Common myeloid progenitor, CD34-positive (primary cell): ENCODE measurements around the gene TMOD2.
A peak's percentile ranks its signal among the peaks of the same experiment; 100 is the strongest.

Experiments used
- CTCF ChIA-PET: fragments of 350-600 bp; sonication (Branson Sonifier 250); formaldehyde crosslinking; loops from one replicate; lab custom pipeline; 2021; ENCODE audit warnings: antibody characterized with exemption; lab: Charles Lee
- POLR2A ChIA-PET: fragments of 350-600 bp; sonication (Branson Sonifier 250); formaldehyde crosslinking; loops from one replicate; lab custom pipeline; 2021; ENCODE audit warnings: antibody characterized with exemption; lab: Charles Lee
- DNase-seq, 3 donors: peaks; one replicate each; pipeline versions ENCODE4 v3.0.0 to v3.0.0-alpha.2; 2013
- H3K27ac ChIP-seq, 2 experiments: 1 replicate in 1 of 2; 2 replicates in 1 of 2; pipeline ENCODE4 v1.7.0; 2013; ENCODE audit warnings: inconsistent platforms in 2 of 2, low read length in 2 of 2, mild to moderate bottlenecking in 2 of 2, low read depth in 1 of 2, moderate library complexity in 1 of 2; ENCODE audit not compliant: severe bottlenecking in 2 of 2, insufficient read depth in 1 of 2, poor library complexity in 1 of 2
- H3K27me3 ChIP-seq, 5 experiments: replicated peaks in 2 of 5; 1 replicate in 3 of 5; 2 replicates in 2 of 5; pipeline versions ENCODE4 v1.6.1 to v1.7.0; 2013; ENCODE audit warnings: low read length in 4 of 5, mild to moderate bottlenecking in 2 of 5, moderate library complexity in 2 of 5, inconsistent platforms in 1 of 5; ENCODE audit not compliant: insufficient read depth in 5 of 5, control insufficient read depth in 4 of 5
- H3K36me3 ChIP-seq, 4 experiments: 1 replicate in 2 of 4; 2 replicates in 2 of 4; pipeline versions ENCODE4 v1.6.1 to v1.7.0; 2013; ENCODE audit warnings: low read length in 3 of 4, control low read depth in 1 of 4, mild to moderate bottlenecking in 1 of 4; ENCODE audit not compliant: control insufficient read depth in 4 of 4, insufficient read depth in 4 of 4
- H3K4me1 ChIP-seq, 4 experiments: 1 replicate in 3 of 4; 2 replicates in 1 of 4; pipeline versions ENCODE4 v1.6.1 to v1.7.1; 2013; ENCODE audit warnings: low read length in 3 of 4, mild to moderate bottlenecking in 3 of 4, control low read depth in 1 of 4, inconsistent platforms in 1 of 4, moderate library complexity in 1 of 4; ENCODE audit not compliant: control insufficient read depth in 4 of 4, insufficient read depth in 4 of 4; ENCODE audit errors: control extremely low read depth in 1 of 4
- H3K4me3 ChIP-seq, 7 experiments: 1 replicate in 4 of 7; 2 replicates in 3 of 7; pipeline versions ENCODE4 v1.5.1 to v1.7.0; 2013; ENCODE audit warnings: mild to moderate bottlenecking in 7 of 7, low read length in 6 of 7, moderate library complexity in 6 of 7, inconsistent platforms in 2 of 7, low read depth in 2 of 7, control low read depth in 1 of 7; ENCODE audit not compliant: insufficient read depth in 4 of 7, control insufficient read depth in 1 of 7; ENCODE audit errors: extremely low read depth in 1 of 7
- H3K9me3 ChIP-seq, 5 experiments: 1 replicate in 4 of 5; 2 replicates in 1 of 5; pipeline versions ENCODE4 v1.6.1 to v1.7.1; 2013; ENCODE audit warnings: low read length in 4 of 5, mild to moderate bottlenecking in 2 of 5, inconsistent platforms in 1 of 5, low read depth in 1 of 5, moderate library complexity in 1 of 5; ENCODE audit not compliant: control insufficient read depth in 4 of 5, insufficient read depth in 2 of 5; ENCODE audit errors: control extremely low read depth in 1 of 5
- WGBS: methylation state at CpG from one replicate; pipeline ENCODE4 v1.1.5; 2013; ENCODE audit not compliant: insufficient coverage; 5-methylcytosine and 5-hydroxymethylcytosine counted together

The TMOD2 gene

DNA sequence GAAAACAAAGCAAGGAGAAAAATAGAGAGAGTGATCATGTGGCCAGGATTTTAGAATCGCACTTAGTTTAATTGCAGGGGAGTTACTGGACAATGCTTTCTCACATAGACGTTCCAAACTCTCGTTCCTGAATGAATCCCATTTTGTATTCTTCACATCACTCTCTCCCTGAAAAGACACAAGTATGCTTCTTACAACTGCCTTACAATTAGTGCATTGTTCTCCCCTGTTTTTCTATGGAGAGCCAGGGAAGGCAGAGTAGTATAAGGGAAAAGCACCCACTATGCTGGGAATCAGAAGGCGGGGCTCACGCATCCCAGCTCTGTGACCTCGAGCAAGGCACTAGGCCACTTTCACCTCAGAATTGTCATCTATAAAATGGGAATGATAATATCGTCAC lies 14.4 kb downstream of the TMOD2 start:
- Histone ChIP-seq H3K4me3 (no peak overlapping the region), H3K27ac (no peak overlapping the region), H3K27me3 (no peaks in the 10 kb centered on the region), H3K9me3 (no peaks in the 10 kb centered on the region), H3K4me1 (peaks cover 0 to 7% (median 7%) of the 10 kb centered on the region in 4 experiments), H3K36me3 (peaks cover 4 to 21% (median 13%) of the 10 kb centered on the region in 4 experiments)
- POLR2A ChIA-PET = no interaction called here
- WGBS = 100% methylated on average over 6 of the region's 7 CpGs
- CTCF ChIA-PET = interaction anchor here (1.1 to 3.5 kb wide), 3 partner anchors 11 to 116 kb away, joined by 3 to 17 read pairs (median 5); no protein-coding TSS in a partner anchor
- DNase-seq = no peak

DNA sequence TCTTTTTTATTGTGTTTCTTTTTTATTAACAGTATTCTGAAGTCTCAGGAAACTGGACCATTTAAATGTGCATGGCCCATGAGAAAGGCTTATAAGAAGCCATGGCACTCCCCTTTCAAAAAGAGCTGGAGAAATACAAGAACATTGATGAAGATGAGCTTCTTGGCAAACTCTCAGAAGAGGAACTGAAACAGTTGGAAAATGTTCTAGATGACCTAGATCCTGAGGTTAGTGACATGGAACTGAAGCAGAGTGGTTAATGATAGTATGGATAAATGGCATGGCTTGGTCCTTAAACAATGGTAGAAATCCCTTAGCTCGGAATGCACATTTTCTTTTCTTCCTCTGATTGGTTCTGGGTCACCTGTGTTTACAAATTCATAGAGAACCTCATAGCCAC lies 14.9 kb downstream of the TMOD2 start:
- no CpG with 5 or more reads among the region's 1 CpG for WGBS
- ChIA-PET POLR2A (no interaction called here), CTCF (interaction anchor here (1.1 to 3.5 kb wide), 4 partner anchors 9 to 117 kb away, joined by 3 to 17 read pairs (median 5); no protein-coding TSS in a partner anchor)
- Histone ChIP-seq H3K27me3 (no peaks in the 10 kb centered on the region), H3K36me3 (peaks cover 4 to 21% (median 13%) of the 10 kb centered on the region in 4 experiments), H3K27ac (no peak overlapping the region), H3K4me1 (peaks cover 0 to 7% (median 7%) of the 10 kb centered on the region in 4 experiments), H3K9me3 (no peaks in the 10 kb centered on the region), H3K4me3 (no peak overlapping the region)
- no peak for DNase-seq

DNA sequence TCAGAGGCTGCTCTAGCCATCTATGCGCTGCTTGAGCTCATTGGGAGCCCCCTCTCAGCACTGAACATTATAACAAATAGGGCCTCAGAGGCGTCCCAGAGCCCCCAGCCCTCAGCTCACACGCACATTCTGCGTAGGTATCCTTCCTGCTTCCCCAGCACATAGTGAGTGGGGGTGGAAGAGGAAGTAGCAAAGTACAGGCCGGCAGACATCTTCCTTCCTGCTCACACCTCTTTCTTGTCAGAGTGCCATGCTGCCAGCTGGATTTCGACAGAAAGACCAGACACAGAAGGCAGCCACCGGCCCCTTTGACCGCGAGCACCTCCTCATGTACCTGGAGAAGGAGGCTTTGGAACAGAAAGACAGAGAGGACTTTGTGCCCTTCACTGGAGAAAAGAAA lies 16.6 kb downstream of the TMOD2 start:
- H3K9me3 ChIP-seq = no peaks in the 10 kb centered on the region
- peaks cover 0 to 7% (median 7%) of the 10 kb centered on the region in 4 experiments for H3K4me1 ChIP-seq
- POLR2A ChIA-PET = no interaction called here
- 100% methylated on average over 1 of the region's 9 CpGs for WGBS
- CTCF ChIA-PET = interaction anchor here (1.2 to 1.6 kb wide), 3 partner anchors 9 to 118 kb away, joined by 6 to 8 read pairs (median 7); no protein-coding TSS in a partner anchor
- peak in 1 of 3 donors; percentile 44 for DNase-seq
- H3K27me3 ChIP-seq = no peaks in the 10 kb centered on the region
- H3K4me3 ChIP-seq = no peak overlapping the region
- H3K27ac ChIP-seq = no peak overlapping the region
- peaks cover 4 to 26% (median 14%) of the 10 kb centered on the region in 4 experiments for H3K36me3 ChIP-seq

DNA sequence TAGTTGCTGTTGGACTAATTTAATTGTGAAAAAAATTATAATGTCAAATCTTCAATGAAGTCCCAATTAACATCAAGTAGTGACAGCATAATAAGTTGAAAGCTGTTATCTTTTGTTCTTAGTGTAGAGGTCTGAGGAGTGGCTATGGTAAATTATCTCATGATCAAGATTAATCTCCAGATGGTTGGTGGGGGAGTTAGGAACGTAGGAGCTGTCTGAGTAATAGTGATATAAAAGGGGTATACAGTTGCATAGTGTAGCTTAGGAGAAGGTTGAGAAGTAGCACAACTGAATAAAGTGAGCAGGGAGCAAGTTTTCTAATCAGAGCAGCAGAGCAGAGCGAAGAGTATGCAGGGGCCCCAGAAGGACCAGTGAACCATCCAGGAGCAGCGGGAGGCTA lies 19.5 kb downstream of the TMOD2 start:
- no peak overlapping the region for H3K27ac ChIP-seq
- CTCF ChIA-PET = interaction anchor here (8.5 kb wide), 1 partner anchor 121 kb away, joined by 134 read pairs; no protein-coding TSS in a partner anchor

GRCh38 chr15:51771773-51772172 lies 20.4 kb downstream of the TMOD2 start:
- Histone ChIP-seq H3K36me3 (peaks cover 7 to 43% (median 19%) of the 10 kb centered on the region in 4 experiments), H3K4me3 (no peak overlapping the region), H3K9me3 (no peaks in the 10 kb centered on the region), H3K27me3 (no peaks in the 10 kb centered on the region), H3K27ac (no peak overlapping the region), H3K4me1 (peaks cover 0 to 7% (median 7%) of the 10 kb centered on the region in 4 experiments)
- ChIA-PET POLR2A (no interaction called here), CTCF (interaction anchor here (1.1 to 8.5 kb wide), 2 partner anchors 14 to 122 kb away, joined by 3 to 134 read pairs; no protein-coding TSS in a partner anchor)
- no peak for DNase-seq
- WGBS = 100% methylated on average over 1 of the region's 1 CpG

More for the DNA sequence above, 19.5 kb downstream of the TMOD2 start:
- DNase-seq = no peak
- POLR2A ChIA-PET = no interaction called here
- WGBS = 74% methylated on average over 3 of the region's 3 CpGs
- H3K36me3 ChIP-seq = peaks cover 7 to 41% (median 19%) of the 10 kb centered on the region in 4 experiments
- H3K4me1 ChIP-seq = peaks cover 0 to 7% (median 7%) of the 10 kb centered on the region in 4 experiments
- H3K27me3 ChIP-seq = no peaks in the 10 kb centered on the region
- no peak overlapping the region for H3K4me3 ChIP-seq
- no peaks in the 10 kb centered on the region for H3K9me3 ChIP-seq

GRCh38 chr15:51774916-51775315 lies 23.5 kb downstream of the TMOD2 start:
- DNase-seq = no peak
- WGBS = 94% methylated on average over 3 of the region's 3 CpGs
- H3K36me3 ChIP-seq = peaks cover 2 to 27% (median 10%) of the 10 kb centered on the region in 4 experiments
- no peak overlapping the region for H3K27ac ChIP-seq
- H3K4me1 ChIP-seq = no peaks in the 10 kb centered on the region
- H3K4me3 ChIP-seq = no peak overlapping the region
- no peaks in the 10 kb centered on the region for H3K27me3 ChIP-seq
- POLR2A ChIA-PET = no interaction called here
- CTCF ChIA-PET = interaction anchor here (0.8 to 8.5 kb wide), 10 partner anchors 13 to 125 kb away, joined by 3 to 134 read pairs (median 4); partner anchors contain the start of gene TMOD2
- H3K9me3 ChIP-seq = no peaks in the 10 kb centered on the region
